Activated naive CD8-positive, alpha-beta T cell treated with anti-CD3 and anti-CD28 coated beads, Interleukin-2, amount 50 U/mL, for 24 hours (primary cell): ENCODE results near the gene PNMA8A.
"Not testable (repeated sequence)": the region's sequence is repeated elsewhere in the genome, so short reads cannot be mapped to it uniquely, and the experiment has no call there.

ENCODE experiments used
- ATAC-seq: fragments of 150-1000 bp; cut with Tn5 transposase; one replicate; pipeline ENCODE4 v1.10.0; 2021
- DNase-seq: peaks from one replicate; pipeline ENCODE4 v3.0.0; 2021
- H3K27ac Mint-ChIP-seq: one replicate; pipeline ENCODE4 v1.8.0; 2021; ENCODE audit warnings: mild to moderate bottlenecking, mixed read lengths
- H3K27me3 Mint-ChIP-seq: one replicate; pipeline ENCODE4 v1.8.0; 2021; ENCODE audit warnings: mixed read lengths
- H3K36me3 Mint-ChIP-seq: one replicate; pipeline ENCODE4 v1.8.0; 2021; ENCODE audit warnings: low read depth, mixed read lengths
- H3K4me1 Mint-ChIP-seq: one replicate; pipeline ENCODE4 v1.8.0; 2021; ENCODE audit warnings: mixed read lengths
- H3K4me3 Mint-ChIP-seq: one replicate; pipeline ENCODE4 v1.8.0; 2021; ENCODE audit warnings: mild to moderate bottlenecking, moderate library complexity, mixed read lengths
- H3K9me3 Mint-ChIP-seq: one replicate; pipeline ENCODE4 v1.8.0; 2021; ENCODE audit warnings: mixed read lengths

Gene PNMA8A

DNA sequence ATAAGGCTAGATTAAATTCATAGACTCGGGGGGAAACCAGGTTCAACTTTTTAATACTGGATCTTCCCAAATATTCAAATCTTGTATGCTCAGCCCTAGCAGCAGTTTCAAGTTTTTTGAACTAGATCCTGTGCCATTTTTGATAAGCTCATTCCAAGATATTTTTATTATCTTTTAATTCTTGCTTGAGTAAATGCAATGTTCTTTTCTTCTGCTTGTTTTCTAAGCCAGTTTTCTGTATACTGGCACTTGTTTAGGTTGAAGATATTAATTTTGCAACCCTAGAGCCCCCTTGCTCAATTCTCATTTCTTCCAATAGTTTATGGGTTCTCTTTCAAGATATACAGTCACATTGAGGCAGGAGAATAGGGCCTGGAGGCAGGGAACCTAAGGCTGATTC is 29.5 kb downstream of the PNMA8A start:
- no peak overlapping the region for H3K27ac Mint-ChIP-seq
- H3K4me1 Mint-ChIP-seq = peaks cover 2% of the 10 kb centered on the region
- no peaks in the 10 kb centered on the region for H3K36me3 Mint-ChIP-seq
- DNase-seq = no peak
- no peaks in the 10 kb centered on the region for H3K9me3 Mint-ChIP-seq
- no peak for ATAC-seq
- no peak overlapping the region for H3K4me3 Mint-ChIP-seq
- H3K27me3 Mint-ChIP-seq = peaks cover 6% of the 10 kb centered on the region

DNA sequence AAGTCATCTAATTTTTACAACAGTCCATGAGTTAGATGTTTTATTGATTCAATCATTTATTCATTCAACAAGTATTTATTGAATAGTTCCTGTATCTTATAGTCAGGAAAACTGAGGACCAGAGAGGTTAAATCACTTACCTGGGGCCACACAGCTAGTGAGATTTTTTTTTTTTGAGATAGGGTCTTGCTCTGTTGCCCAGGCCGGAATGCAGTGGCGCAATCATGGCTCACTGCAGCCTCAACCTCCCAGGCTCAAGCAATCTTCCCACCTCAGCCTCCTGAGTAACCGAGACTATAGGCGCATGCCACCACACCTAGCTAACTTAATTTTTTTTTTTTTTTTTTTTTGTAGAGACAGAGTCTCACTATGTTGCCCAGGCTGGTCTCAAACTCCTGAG is 35.7 kb downstream of the PNMA8A start:
- not testable (repeated sequence) for H3K4me3 Mint-ChIP-seq, H3K9me3 Mint-ChIP-seq, DNase-seq, H3K36me3 Mint-ChIP-seq, H3K4me1 Mint-ChIP-seq, H3K27ac Mint-ChIP-seq, ATAC-seq
- H3K27me3 Mint-ChIP-seq = peaks cover 28% of the 10 kb centered on the region

DNA sequence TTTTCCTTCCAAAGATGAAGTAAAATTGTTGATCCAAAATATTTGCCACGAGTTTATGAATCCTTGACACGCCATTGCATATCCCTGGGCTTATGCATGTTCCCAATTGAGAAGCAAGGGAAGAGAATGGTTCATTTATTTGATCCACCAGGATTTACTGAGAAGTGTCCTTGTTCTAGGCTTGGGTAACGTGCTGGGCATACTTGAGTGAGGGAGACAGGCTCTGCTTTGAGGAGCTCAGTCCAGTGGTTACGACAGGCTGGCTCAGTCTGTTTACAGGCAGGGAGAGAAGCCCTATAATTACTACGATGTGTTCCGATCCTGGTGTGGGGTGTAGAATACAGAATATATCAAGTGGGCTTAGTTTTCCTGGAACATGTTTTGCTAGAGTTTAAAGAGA is 36.4 kb downstream of the PNMA8A start:
- DNase-seq (no peak), ATAC-seq (no peak)
- Mint-ChIP-seq H3K36me3 (no peaks in the 10 kb centered on the region), H3K4me3 (no peak overlapping the region), H3K27ac (no peak overlapping the region), H3K4me1 (no peaks in the 10 kb centered on the region), H3K9me3 (no peaks in the 10 kb centered on the region), H3K27me3 (peaks cover 35% of the 10 kb centered on the region)

DNA sequence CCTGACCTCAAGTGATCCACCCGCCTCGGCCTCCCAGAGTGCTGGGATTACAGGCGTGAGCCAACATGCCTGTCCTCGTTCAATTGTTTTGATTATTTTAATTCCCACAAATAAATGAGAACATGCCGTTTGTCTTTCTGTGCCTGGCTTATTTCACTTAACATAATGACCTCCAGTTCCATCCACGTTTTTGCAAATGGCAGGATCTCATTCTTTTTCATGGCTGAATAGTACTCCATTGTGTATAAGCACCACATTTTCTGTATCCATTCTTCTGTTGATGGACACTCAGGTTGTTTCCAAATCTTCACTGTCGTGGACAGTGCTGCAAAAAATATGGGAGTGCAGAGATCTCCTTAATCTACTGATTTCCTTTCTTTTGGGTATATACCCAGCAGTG is 37.9 kb downstream of the PNMA8A start:
- not testable (repeated sequence) for H3K27ac Mint-ChIP-seq

GRCh38 chr19:46431824-46432223 is 39.5 kb downstream of the PNMA8A start:
- Mint-ChIP-seq H3K27ac (no peak overlapping the region), H3K9me3 (no peaks in the 10 kb centered on the region), H3K36me3 (no peaks in the 10 kb centered on the region), H3K4me3 (no peak overlapping the region), H3K4me1 (peaks cover 22% of the 10 kb centered on the region), H3K27me3 (peaks cover 61% of the 10 kb centered on the region)
- DNase-seq (peak; percentile 12), ATAC-seq (no peak)

More for the DNA sequence above, 37.9 kb downstream of the PNMA8A start:
- H3K4me3 Mint-ChIP-seq, H3K4me1 Mint-ChIP-seq, H3K9me3 Mint-ChIP-seq, ATAC-seq, H3K36me3 Mint-ChIP-seq, DNase-seq: not testable (repeated sequence)
- peaks cover 47% of the 10 kb centered on the region for H3K27me3 Mint-ChIP-seq

DNA sequence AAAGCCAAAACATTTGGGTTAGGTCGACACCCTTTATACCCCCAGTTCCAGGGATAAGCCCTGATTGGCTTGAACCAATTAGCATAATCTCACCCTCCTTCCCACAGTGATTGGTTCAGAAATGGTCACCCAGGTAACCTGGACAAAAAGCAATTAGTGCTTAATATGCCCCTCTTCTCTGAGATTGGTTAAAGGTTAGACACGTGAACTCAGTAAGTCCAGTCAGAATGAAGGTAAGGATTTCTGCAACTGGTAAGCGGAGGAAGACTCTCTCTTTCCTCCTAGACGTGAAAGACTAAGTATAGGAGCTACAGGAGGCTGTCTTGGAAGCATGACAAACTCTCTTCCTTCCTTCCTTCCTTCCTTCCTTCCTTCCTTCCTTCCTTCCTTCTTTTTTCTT is 41.4 kb downstream of the PNMA8A start:
- DNase-seq (no peak), ATAC-seq (no peak)
- no peak overlapping the region for H3K4me3 Mint-ChIP-seq
- peaks cover 74% of the 10 kb centered on the region for H3K27me3 Mint-ChIP-seq
- H3K9me3 Mint-ChIP-seq = no peaks in the 10 kb centered on the region
- H3K27ac Mint-ChIP-seq = no peak overlapping the region
- H3K4me1 Mint-ChIP-seq = peaks cover 32% of the 10 kb centered on the region
- no peaks in the 10 kb centered on the region for H3K36me3 Mint-ChIP-seq

- H3K27ac Mint-ChIP-seq = peak within 1 kb of the TSS; percentile 59
Observed at GRCh38 chr19:46428239-46429135, 42.9 kb downstream of the PNMA8A start, which contains the start of gene PNMA8C. Gene PNMA8C, minus strand, starts transcription at chr19:46428936. Its CDS starts 577 bp downstream, at chr19:46428359.

GRCh38 chr19:46427518-46428045 is 43.8 kb downstream of the PNMA8A start:
- Mint-ChIP-seq H3K4me1 (peaks cover 32% of the 10 kb centered on the region), H3K4me3 (no peak overlapping the region), H3K27me3 (peaks cover 81% of the 10 kb centered on the region), H3K36me3 (no peaks in the 10 kb centered on the region), H3K9me3 (no peaks in the 10 kb centered on the region), H3K27ac (no peak overlapping the region)
- ATAC-seq (no peak), DNase-seq (no peak)

More at GRCh38 chr19:46428239-46429135, 42.9 kb downstream of the PNMA8A start, which contains the start of gene PNMA8C:
- Mint-ChIP-seq H3K27me3 (peaks cover 77% of the 10 kb centered on the region), H3K9me3 (no peaks in the 10 kb centered on the region), H3K4me1 (peaks cover 32% of the 10 kb centered on the region), H3K4me3 (peak within 1 kb of the TSS; percentile 72), H3K36me3 (no peaks in the 10 kb centered on the region)
- ATAC-seq (peak; percentile 35), DNase-seq (peak; percentile 69)

- H3K9me3 Mint-ChIP-seq = no peaks in the 10 kb centered on the region
- peak overlapping the region; percentile 53 for H3K4me3 Mint-ChIP-seq
- H3K4me1 Mint-ChIP-seq = peaks cover 32% of the 10 kb centered on the region
- ATAC-seq (peak; percentile 64), DNase-seq (peak; percentile 65)
- H3K36me3 Mint-ChIP-seq = no peaks in the 10 kb centered on the region
- H3K27me3 Mint-ChIP-seq = peaks cover 77% of the 10 kb centered on the region
- H3K27ac Mint-ChIP-seq = peak overlapping the region; percentile 40
Observed at GRCh38 chr19:46426506-46427162, 44.7 kb downstream of the PNMA8A start.

DNA sequence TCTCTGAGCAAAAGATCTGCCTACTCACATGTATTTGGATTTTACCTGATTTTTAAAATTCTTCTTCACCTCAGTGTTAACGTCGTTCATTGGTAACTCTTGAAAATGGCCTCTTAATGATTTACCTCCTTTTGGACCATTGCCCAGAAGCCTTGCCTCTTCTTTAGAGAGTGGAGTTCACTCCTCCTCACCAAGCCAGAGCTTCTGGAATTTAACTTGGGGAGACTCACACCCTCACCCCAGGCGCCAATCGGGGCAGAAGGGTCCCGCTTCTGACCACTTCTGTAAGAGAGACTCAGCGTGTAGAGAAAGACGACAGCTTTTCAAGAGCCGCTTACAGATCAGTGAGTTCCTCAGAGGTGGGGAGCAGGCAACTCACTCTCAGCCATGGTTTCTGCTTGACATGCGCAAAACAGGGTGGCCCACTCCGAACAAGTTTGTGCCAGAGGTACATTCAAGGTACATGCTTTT is 45.3 kb downstream of the PNMA8A start:
- no peak for DNase-seq
- H3K4me3 Mint-ChIP-seq = peak overlapping the region; percentile 53
- H3K27me3 Mint-ChIP-seq = peaks cover 73% of the 10 kb centered on the region
- peaks cover 32% of the 10 kb centered on the region for H3K4me1 Mint-ChIP-seq
- ATAC-seq = no peak
- H3K9me3 Mint-ChIP-seq = no peaks in the 10 kb centered on the region
- H3K27ac Mint-ChIP-seq = no peak overlapping the region
- no peaks in the 10 kb centered on the region for H3K36me3 Mint-ChIP-seq

- ATAC-seq (no peak), DNase-seq (no peak)
- peaks cover 61% of the 10 kb centered on the region for H3K27me3 Mint-ChIP-seq
- H3K36me3 Mint-ChIP-seq = no peaks in the 10 kb centered on the region
- no peak overlapping the region for H3K27ac Mint-ChIP-seq
- peaks cover 22% of the 10 kb centered on the region for H3K4me1 Mint-ChIP-seq
- no peak overlapping the region for H3K4me3 Mint-ChIP-seq
- no peaks in the 10 kb centered on the region for H3K9me3 Mint-ChIP-seq
Observed at GRCh38 chr19:46423188-46423587, 48.2 kb downstream of the PNMA8A start.

DNA sequence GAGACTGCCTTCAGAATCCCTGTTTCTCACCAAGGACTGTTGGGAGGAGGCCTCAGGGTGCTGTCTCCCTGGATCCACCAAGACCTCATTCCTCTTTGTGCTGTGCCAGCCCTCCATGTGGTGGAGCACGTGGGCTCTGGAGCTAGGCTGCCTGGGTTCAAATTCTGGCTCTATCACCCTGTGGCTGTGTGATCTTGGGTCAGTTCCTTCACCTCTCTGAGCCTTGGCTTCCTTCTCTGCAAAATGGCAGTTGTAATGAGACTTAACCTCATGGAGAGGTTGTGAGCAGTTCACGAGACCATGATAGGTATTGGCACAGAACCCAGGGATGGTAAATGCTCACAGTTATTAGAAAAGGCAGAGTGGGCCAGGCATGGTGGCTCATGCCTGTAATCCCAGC is 49.0 kb downstream of the PNMA8A start:
- Mint-ChIP-seq H3K27ac (no peak overlapping the region), H3K4me3 (no peak overlapping the region), H3K27me3 (peaks cover 58% of the 10 kb centered on the region), H3K36me3 (no peaks in the 10 kb centered on the region), H3K9me3 (no peaks in the 10 kb centered on the region), H3K4me1 (peaks cover 15% of the 10 kb centered on the region)
- no peak for ATAC-seq
- DNase-seq = no peak

DNA sequence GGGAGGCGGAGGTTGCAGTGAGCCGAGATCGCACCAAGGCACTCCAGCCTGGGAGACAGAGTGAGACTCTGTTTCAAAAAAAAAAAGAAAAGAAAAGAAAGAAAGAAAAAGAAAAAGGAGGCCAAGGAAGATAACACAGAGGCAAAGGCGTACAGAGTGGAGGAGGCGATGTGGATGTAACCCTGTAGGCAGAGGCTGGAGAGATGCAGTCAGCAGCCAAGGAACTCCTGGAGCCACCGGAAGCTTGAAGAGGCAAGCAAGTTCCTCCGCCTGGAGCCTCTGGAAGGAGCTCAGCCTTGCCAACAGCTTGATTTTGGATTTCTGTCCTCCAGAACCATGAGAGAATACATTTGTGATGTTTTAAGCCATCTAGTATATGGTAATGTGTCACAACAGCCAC is 51.3 kb downstream of the PNMA8A start:
- Mint-ChIP-seq H3K4me3 (no peak overlapping the region), H3K27me3 (peaks cover 56% of the 10 kb centered on the region), H3K27ac (no peak overlapping the region), H3K9me3 (no peaks in the 10 kb centered on the region), H3K36me3 (no peaks in the 10 kb centered on the region), H3K4me1 (peaks cover 7% of the 10 kb centered on the region)
- ATAC-seq = no peak
- DNase-seq = no peak
